H9 (cell line): ENCODE data around the gene PGBD2. TPM values are rescaled to one million over a fixed set of nuclear protein-coding genes. Genes with fewer than 3 reads are reported as not detected.

ENCODE experiments used
- DNase-seq: peaks from one replicate; pipeline ENCODE4 v3.0.0-alpha.2; 2017
- H2AFZ ChIP-seq: one replicate; pipeline ENCODE4 v1.6.1; 2013; ENCODE audit warnings: mild to moderate bottlenecking, low read length, control low read depth, moderate library complexity
- H2AK5ac ChIP-seq: 2 replicates; pipeline ENCODE4 v1.6.1; 2013; ENCODE audit warnings: low read length, control low read depth, mixed read lengths; ENCODE audit not compliant: insufficient read length
- H2BK120ac ChIP-seq: one replicate; pipeline ENCODE4 v1.6.1; 2013; ENCODE audit warnings: low read depth, mild to moderate bottlenecking, low read length, control low read depth, inconsistent platforms; ENCODE audit not compliant: poor library complexity, severe bottlenecking
- H2BK12ac ChIP-seq: 2 replicates; pipeline ENCODE4 v1.6.1; 2013; ENCODE audit warnings: low read length, control low read depth, mixed read lengths, low read depth; ENCODE audit not compliant: insufficient read length
- H2BK15ac ChIP-seq: 2 replicates; pipeline ENCODE4 v1.6.1; 2013; ENCODE audit warnings: low read depth, low read length, control low read depth
- H2BK20ac ChIP-seq: one replicate; pipeline ENCODE4 v1.6.1; 2013; ENCODE audit warnings: low read depth, mild to moderate bottlenecking, low read length, control low read depth, inconsistent platforms; ENCODE audit not compliant: poor library complexity, severe bottlenecking
- H2BK5ac ChIP-seq: 2 replicates; pipeline ENCODE4 v1.6.1; 2013; ENCODE audit warnings: low read length, control low read depth, mixed read lengths; ENCODE audit not compliant: insufficient read length
- H3K14ac ChIP-seq: 2 replicates; pipeline ENCODE4 v1.6.1; 2013; ENCODE audit warnings: low read length, control low read depth; ENCODE audit not compliant: insufficient read depth
- H3K18ac ChIP-seq: 2 replicates; pipeline ENCODE4 v1.6.1; 2013; ENCODE audit warnings: low read depth, mild to moderate bottlenecking, mixed read lengths, low read length, control low read depth; ENCODE audit not compliant: insufficient read length
- H3K23ac ChIP-seq: 2 replicates; pipeline ENCODE4 v1.6.1; 2013; ENCODE audit warnings: low read length, control low read depth, mixed read lengths, low read depth; ENCODE audit not compliant: insufficient read length
- H3K23me2 ChIP-seq: 2 replicates; pipeline ENCODE4 v1.6.1; 2013; ENCODE audit warnings: low read depth, mild to moderate bottlenecking, mixed read lengths, low read length, control low read depth; ENCODE audit not compliant: insufficient read length, poor library complexity, severe bottlenecking
- H3K27ac ChIP-seq: 2 replicates; pipeline ENCODE4 v1.5.1; 2013; ENCODE audit warnings: low read length, control low read depth, mixed read lengths, low read depth; ENCODE audit not compliant: insufficient read length
- H3K27me3 ChIP-seq: 2 replicates; pipeline ENCODE4 v1.6.1; 2013; ENCODE audit warnings: low read length, control low read depth, inconsistent platforms; ENCODE audit not compliant: insufficient read depth
- H3K4ac ChIP-seq: 2 replicates; pipeline ENCODE4 v1.6.1; 2013; ENCODE audit warnings: low read depth, mild to moderate bottlenecking, control low read depth, inconsistent platforms, low read length, moderate library complexity
- H3K4me1 ChIP-seq: 2 replicates; pipeline ENCODE4 v1.6.1; 2013; ENCODE audit warnings: low read length, control low read depth, inconsistent platforms; ENCODE audit not compliant: insufficient read depth
- H3K4me2 ChIP-seq: 2 replicates; pipeline ENCODE4 v1.6.1; 2013; ENCODE audit warnings: low read length, control low read depth, mixed read lengths; ENCODE audit not compliant: insufficient read length, insufficient read depth
- H3K56ac ChIP-seq: 2 replicates; pipeline ENCODE4 v1.6.1; 2013; ENCODE audit warnings: low read depth, mild to moderate bottlenecking, mixed read lengths, low read length, control low read depth; ENCODE audit not compliant: insufficient read length
- H3K79me1 ChIP-seq: 2 replicates; pipeline ENCODE4 v1.6.1; 2013; ENCODE audit warnings: low read depth, mild to moderate bottlenecking, moderate library complexity, low read length, control low read depth, inconsistent platforms; ENCODE audit not compliant: insufficient read depth, poor library complexity, severe bottlenecking
- H3K79me2 ChIP-seq: 2 replicates; pipeline ENCODE4 v1.6.1; 2013; ENCODE audit warnings: low read length, control low read depth, inconsistent platforms; ENCODE audit not compliant: insufficient read depth
- H3K9ac ChIP-seq: 2 replicates; pipeline ENCODE4 v1.6.1; 2013; ENCODE audit warnings: low read length, control low read depth, mixed read lengths; ENCODE audit not compliant: insufficient read length; ENCODE audit errors: extremely low read depth
- H3K9me3 ChIP-seq: one replicate; pipeline ENCODE4 v1.6.1; 2013; ENCODE audit warnings: low read depth, low read length, inconsistent platforms; ENCODE audit not compliant: control insufficient read depth
- H3T11ph ChIP-seq: one replicate; pipeline ENCODE4 v1.6.1; 2013; ENCODE audit warnings: mild to moderate bottlenecking, low read length, control low read depth, inconsistent platforms
- H4K20me1 ChIP-seq: one replicate; pipeline ENCODE4 v1.6.1; 2013; ENCODE audit not compliant: control insufficient read depth, insufficient read length, insufficient read depth
- H4K5ac ChIP-seq: 2 replicates; pipeline ENCODE4 v1.6.1; 2013; ENCODE audit warnings: low read depth, mild to moderate bottlenecking, mixed read lengths, low read length, control low read depth; ENCODE audit not compliant: insufficient read length
- H4K8ac ChIP-seq: replicated peaks from 2 replicates; pipeline ENCODE4 v1.6.1; 2013; ENCODE audit warnings: low read length, control low read depth, mixed read lengths, low read depth; ENCODE audit not compliant: insufficient read length
- H4K91ac ChIP-seq: 2 replicates; pipeline ENCODE4 v1.6.1; 2013; ENCODE audit warnings: low read depth, mild to moderate bottlenecking, moderate library complexity, mixed read lengths, low read length, control low read depth; ENCODE audit not compliant: insufficient read length
- H3K27ac Mint-ChIP-seq, 3 experiments: 2 replicates in 2 of 3; 3 replicates in 1 of 3; pipeline ENCODE4 v1.8.0; 2020 to 2021; ENCODE audit warnings: mixed read lengths in 3 of 3, mild to moderate bottlenecking in 1 of 3, moderate library complexity in 1 of 3
- H3K27me3 Mint-ChIP-seq: 2 replicates; pipeline ENCODE4 v1.8.0; 2021; ENCODE audit warnings: low read depth, mild to moderate bottlenecking, moderate library complexity, mixed read lengths
- H3K36me3 Mint-ChIP-seq, 3 experiments: 2 replicates in 2 of 3; 3 replicates in 1 of 3; pipeline ENCODE4 v1.8.0; 2020 to 2021; ENCODE audit warnings: low read depth in 3 of 3, mixed read lengths in 3 of 3; ENCODE audit not compliant: insufficient read depth in 1 of 3
- H3K4me1 Mint-ChIP-seq, 2 experiments: 2 replicates each; pipeline ENCODE4 v1.8.0; 2020; ENCODE audit warnings: mixed read lengths in 2 of 2
- H3K4me3 Mint-ChIP-seq, 2 experiments: 2 replicates in 1 of 2; 3 replicates in 1 of 2; pipeline ENCODE4 v1.8.0; 2020 to 2021; ENCODE audit warnings: mild to moderate bottlenecking in 2 of 2, mixed read lengths in 2 of 2, moderate library complexity in 1 of 2
- H3K9me3 Mint-ChIP-seq, 2 experiments: 2 replicates in 1 of 2; 3 replicates in 1 of 2; pipeline ENCODE4 v1.8.0; 2020; ENCODE audit warnings: mild to moderate bottlenecking in 2 of 2, mixed read lengths in 2 of 2, moderate library complexity in 1 of 2
- CTCF ChIP-seq: fragments of 200-600 bp; sonication (generic); conservative IDR thresholded peaks from 3 replicates; pipeline ENCODE4 v1.8.0; 2021; ENCODE audit warnings: antibody characterized with exemption, mild to moderate bottlenecking
- WGBS: extraction: QIAGEN DNeasy Blood & Tissue Kit; methylation state at CpG from one replicate; pipeline ENCODE4 v1.1.7; 2013; ENCODE audit warnings: missing lambda C conversion rate, low lambda C conversion rate, mixed read lengths; ENCODE audit not compliant: insufficient read length; ENCODE audit errors: extremely low coverage; 5-methylcytosine and 5-hydroxymethylcytosine counted together
- total RNA-seq: library from RNA; stranded (reverse); gene quantifications from 2 replicates; pipeline ENCODE4 v1.2.1, GENCODE V29; 2021

Gene PGBD2
- total RNA-seq, 1 experiment from 2014 or later, result 10.4 TPM

DNA sequence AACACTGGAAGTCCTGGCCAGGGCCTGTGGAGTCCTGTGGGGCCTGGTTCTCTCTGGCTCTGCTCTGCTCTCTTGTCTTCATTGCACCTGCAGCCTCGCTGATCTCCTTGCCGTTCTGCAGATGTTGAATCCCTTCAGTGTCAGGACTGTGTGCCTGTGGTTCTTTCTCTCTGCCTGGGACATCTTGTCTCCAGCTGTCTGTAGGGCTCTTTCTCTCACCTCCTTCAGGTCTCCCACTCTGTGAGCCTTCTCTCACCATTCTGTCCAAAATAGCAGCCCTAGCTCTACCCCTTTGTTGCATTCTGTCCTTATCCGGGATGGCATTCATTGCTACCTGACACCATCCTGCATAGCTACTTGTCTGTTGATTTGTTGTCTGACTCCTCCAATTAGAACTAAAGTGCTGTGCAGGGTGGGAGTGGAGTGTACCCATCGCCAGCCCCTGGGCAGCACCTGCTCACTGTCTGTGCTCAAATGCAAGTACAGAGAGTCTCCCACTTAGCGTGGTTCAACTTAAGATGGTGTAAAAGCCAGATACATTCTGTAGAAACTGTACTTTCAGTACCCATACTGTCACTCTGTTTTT, 8.9 kb downstream of the PGBD2 start:
- Histone ChIP-seq H2BK15ac (no peak overlapping the region), H3K23ac (no peak overlapping the region), H3K9ac (no peak overlapping the region), H2AFZ (no peak overlapping the region), H4K91ac (no peak overlapping the region), H2BK5ac (no peak overlapping the region), H3K4me2 (no peak overlapping the region), H3K27ac (no peak overlapping the region), H3K18ac (no peak overlapping the region), H2AK5ac (no peak overlapping the region), H2BK120ac (no peak overlapping the region), H3K14ac (no peak overlapping the region), H2BK20ac (no peak overlapping the region), H3K4me1 (no peaks in the 10 kb centered on the region), H4K5ac (no peak overlapping the region), H3K27me3 (no peaks in the 10 kb centered on the region), H3K23me2 (no peaks in the 10 kb centered on the region), H3K4ac (no peak overlapping the region), H3K79me1 (no peaks in the 10 kb centered on the region), H3K79me2 (no peaks in the 10 kb centered on the region; the same call in 1 of the 2 replicates), H4K8ac (no peak overlapping the region), H3T11ph (no peak overlapping the region), H3K56ac (no peak overlapping the region), H3K9me3 (no peaks in the 10 kb centered on the region), H4K20me1 (no peaks in the 10 kb centered on the region), H2BK12ac (no peak overlapping the region)
- Mint-ChIP-seq H3K9me3 (no peaks in the 10 kb centered on the region; a peak in 1 of 5 replicates), H3K4me1 (no peaks in the 10 kb centered on the region), H3K36me3 (peaks cover 47 to 80% (median 57%) of the 10 kb centered on the region in 3 experiments), H3K4me3 (no peak overlapping the region), H3K27ac (no peak overlapping the region; a peak in 1 of 7 replicates), H3K27me3 (no peaks in the 10 kb centered on the region)
- no CpG with 5 or more reads among the region's 5 CpGs for WGBS
- no peak for DNase-seq
- no peak for TF ChIP-seq CTCF
